Measurements from ENCODE around the gene SSR3.

Gene SSR3

GRCh38 chr3:156542101-156543042, 12.5 kb downstream of the SSR3 start:
- no peak for TF ChIP-seq CTCF (conservative IDR thresholded peaks at IDR 0.05; ENCODE audit: low read depth)
- no peak for DNase-seq (ENCODE audit: low spot score)
- H3K27ac ChIP-seq: no peak overlapping the region
- ChIA-PET CTCF (interaction anchor here (0.7 to 1.0 kb wide), 5 partner anchors 32 to 720 kb away, joined by 3 to 5 read pairs (median 4); no protein-coding TSS in a partner anchor), POLR2A (ENCODE audit: low non-redundant PET) (no interaction called here)

GRCh38 chr3:156539802-156540201, 15.1 kb downstream of the SSR3 start:
- no peak for DNase-seq (ENCODE audit: low spot score)
- ChIA-PET CTCF (no interaction called here), POLR2A (ENCODE audit: low non-redundant PET) (no interaction called here)

GRCh38 chr3:156539051-156539450, 15.9 kb downstream of the SSR3 start:
- no peak for DNase-seq (ENCODE audit: low spot score)
- CTCF ChIA-PET: no interaction called here
- H3K27ac ChIP-seq: no peak overlapping the region
- POLR2A ChIA-PET (ENCODE audit: low non-redundant PET): no interaction called here
- no peak for TF ChIP-seq CTCF (conservative IDR thresholded peaks at IDR 0.05; ENCODE audit: low read depth)

More at GRCh38 chr3:156539802-156540201, 15.1 kb downstream of the SSR3 start:
- H3K27ac ChIP-seq: no peak overlapping the region
- TF ChIP-seq CTCF (conservative IDR thresholded peaks at IDR 0.05; ENCODE audit: low read depth): no peak

- TF ChIP-seq CTCF (conservative IDR thresholded peaks at IDR 0.05; ENCODE audit: low read depth): no peak
- POLR2A ChIA-PET (ENCODE audit: low non-redundant PET): no interaction called here
- DNase-seq (ENCODE audit: low spot score): no peak
- no peak overlapping the region for H3K27ac ChIP-seq
- CTCF ChIA-PET: interaction anchor here (0.6 to 1.1 kb wide), 3 partner anchors 386 to 594 kb away, joined by 3 to 7 read pairs (median 5); no protein-coding TSS in a partner anchor
Measured at GRCh38 chr3:156536524-156537316, 18.2 kb downstream of the SSR3 start.

GRCh38 chr3:156535798-156536197, 19.1 kb downstream of the SSR3 start:
- no peak overlapping the region for H3K27ac ChIP-seq
- ChIA-PET POLR2A (ENCODE audit: low non-redundant PET) (no interaction called here), CTCF (interaction anchor here (0.6 to 1.3 kb wide), 3 partner anchors 138 to 595 kb away, joined by 3 to 7 read pairs (median 3); no protein-coding TSS in a partner anchor)
- DNase-seq (ENCODE audit: low spot score): no peak
- no peak for TF ChIP-seq CTCF (conservative IDR thresholded peaks at IDR 0.05; ENCODE audit: low read depth)

- CTCF ChIA-PET: interaction anchor here (0.5 to 1.3 kb wide), 4 partner anchors 138 to 666 kb away, joined by 3 to 7 read pairs (median 3); no protein-coding TSS in a partner anchor
- peak overlapping the region; percentile 56; the same call in 1 of the 2 replicates for H3K27ac ChIP-seq
- DNase-seq (ENCODE audit: low spot score): peak; percentile 73
- no peak for TF ChIP-seq CTCF (conservative IDR thresholded peaks at IDR 0.05; ENCODE audit: low read depth)
- POLR2A ChIA-PET (ENCODE audit: low non-redundant PET): interaction anchor here (0.7 kb wide), 1 partner anchor 483 kb away, joined by 3 read pairs; no protein-coding TSS in a partner anchor
Measured at GRCh38 chr3:156535162-156535627, 19.7 kb downstream of the SSR3 start.
